ENCODE results near the gene MYBBP1A.
A peak's percentile ranks its signal among the peaks of the same experiment; 100 is the strongest.
"Not testable (repeated sequence)": the region's sequence is repeated elsewhere in the genome, so short reads cannot be mapped to it uniquely, and the experiment has no call there.

MYBBP1A gene

GRCh38 chr17:4588898-4589625, 33.9 kb upstream of the MYBBP1A start:
- no peak for DNase-seq (ENCODE audit: low read depth in 2 of 2)

- DNase-seq (ENCODE audit: low read depth in 2 of 2): no peak
Measured at GRCh38 chr17:4588391-4588790, 33.2 kb upstream of the MYBBP1A start.

- no peak for DNase-seq (ENCODE audit: low read depth in 2 of 2)
Measured at GRCh38 chr17:4587803-4588202, 32.6 kb upstream of the MYBBP1A start.

GRCh38 chr17:4587195-4587594, 32.0 kb upstream of the MYBBP1A start:
- no peak for DNase-seq (ENCODE audit: low read depth in 2 of 2)

- no peak for DNase-seq (ENCODE audit: low read depth in 2 of 2)
Measured at GRCh38 chr17:4586043-4586442, 30.9 kb upstream of the MYBBP1A start.

- DNase-seq (ENCODE audit: low read depth in 2 of 2): no peak
Measured at GRCh38 chr17:4585638-4585994, 30.4 kb upstream of the MYBBP1A start.

GRCh38 chr17:4584917-4585637, 29.9 kb upstream of the MYBBP1A start:
- DNase-seq (ENCODE audit: low read depth in 2 of 2): no peak

- DNase-seq (ENCODE audit: low read depth in 2 of 2): no peak
Measured at GRCh38 chr17:4584101-4584916, 29.1 kb upstream of the MYBBP1A start, which contains the start of gene SMTNL2. Gene SMTNL2, plus strand, starts transcription at chr17:4584529. Its CDS starts 77 bp downstream, at chr17:4584606.

- DNase-seq (ENCODE audit: low read depth in 2 of 2): no peak
Measured at GRCh38 chr17:4583782-4584100, 28.6 kb upstream of the MYBBP1A start.

- DNase-seq (ENCODE audit: low read depth in 2 of 2): no peak
Measured at GRCh38 chr17:4583206-4583605, 28.0 kb upstream of the MYBBP1A start.

GRCh38 chr17:4582691-4583090, 27.5 kb upstream of the MYBBP1A start:
- DNase-seq (ENCODE audit: low read depth in 2 of 2): no peak

GRCh38 chr17:4582101-4582501, 26.9 kb upstream of the MYBBP1A start:
- DNase-seq (ENCODE audit: low read depth in 2 of 2): no peak

- DNase-seq (ENCODE audit: low read depth in 2 of 2): no peak
Measured at GRCh38 chr17:4580291-4580690, 25.1 kb upstream of the MYBBP1A start.

- no peak for DNase-seq (ENCODE audit: low read depth in 2 of 2)
Measured at GRCh38 chr17:4579678-4580077, 24.5 kb upstream of the MYBBP1A start.

GRCh38 chr17:4578349-4578748, 23.2 kb upstream of the MYBBP1A start:
- not testable (repeated sequence) for DNase-seq (ENCODE audit: low read depth in 2 of 2)

GRCh38 chr17:4577386-4577993, 22.3 kb upstream of the MYBBP1A start:
- DNase-seq (ENCODE audit: low read depth in 2 of 2): no peak

GRCh38 chr17:4576729-4577322, 21.6 kb upstream of the MYBBP1A start:
- DNase-seq (ENCODE audit: low read depth in 2 of 2): no peak

- no peak for DNase-seq (ENCODE audit: low read depth in 2 of 2)
Measured at GRCh38 chr17:4576161-4576558, 21.0 kb upstream of the MYBBP1A start.

GRCh38 chr17:4574448-4575045, 19.4 kb upstream of the MYBBP1A start:
- no peak for DNase-seq (ENCODE audit: low read depth in 2 of 2)

- DNase-seq (ENCODE audit: low read depth in 2 of 2): peak; percentile 53 to 74
Measured at GRCh38 chr17:4573669-4574068, 18.5 kb upstream of the MYBBP1A start.

- DNase-seq (ENCODE audit: low read depth in 2 of 2): no peak
Measured at GRCh38 chr17:4573115-4573514, 17.9 kb upstream of the MYBBP1A start.

All from stimulated activated CD4-positive, alpha-beta T cell treated with anti-CD3 and anti-CD28 coated beads, Interleukin-4, amount 100 ng/mL, for 48 hours (primary cell).